ENCODE measurements around the gene CBX1. TPM values are rescaled to one million over a fixed set of nuclear protein-coding genes. Genes with fewer than 3 reads are reported as not detected.

CBX1 gene
- total and polyA plus RNA-seq, 2 of the 8 experiments (the other 6 are each of a cell fraction or from before 2014, with no cell fraction given), result 38.7 to 173 TPM

DNA sequence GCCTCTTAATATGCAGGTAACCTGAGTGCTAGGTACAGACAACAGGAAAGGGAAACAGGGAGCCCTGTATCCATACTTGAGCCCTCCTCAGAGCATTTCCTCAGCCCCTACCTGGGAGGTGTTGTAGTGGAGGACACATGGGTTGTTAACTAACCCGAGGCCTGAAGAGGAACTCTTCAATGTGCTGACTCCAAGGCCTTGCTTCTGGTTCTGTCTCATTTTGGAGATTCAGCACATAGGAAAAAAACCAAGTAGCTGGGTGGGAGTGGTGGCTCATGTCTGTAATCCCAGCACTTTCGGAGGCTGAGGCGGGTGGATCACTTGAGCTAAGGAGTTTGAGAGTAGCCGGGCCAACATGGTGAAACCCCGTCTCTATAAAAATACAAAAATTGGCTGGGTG is 31.1 kb upstream of the CBX1 start (continued):
- no peak for TF ChIP-seq EP300 (IDR thresholded peaks at IDR 0.05; ENCODE audit: borderline replicate concordance in 1 of 2, low read depth in 2 of 2, low read length in 2 of 2)
- no peak for TF ChIP-seq BACH1 (IDR thresholded peaks at IDR 0.05; ENCODE audit: low read length)
- no peak for TF ChIP-seq KDM1A (IDR thresholded peaks at IDR 0.05; ENCODE audit: borderline replicate concordance, low read length)
